Small intestine (tissue), 7 donors: ENCODE data around the gene GALNT5. TPM values are rescaled to one million over a fixed set of nuclear protein-coding genes. Genes with fewer than 3 reads are reported as not detected.

Experiments
- DNase-seq, 2 donors: peaks; one replicate each; pipeline versions ENCODE4 v3.0.0 to v3.0.0-alpha.2; 2013
- FAIRE-seq: peaks from 2 replicates; lab custom pipeline; 2012; peaks lifted over from hg19 to GRCh38; lab: Jason Lieb, UNC
- H3K27ac ChIP-seq, 3 donors: one replicate each; pipeline ENCODE4 v1.5.1; 2013; ENCODE audit warnings: low read length in 2 of 3, mild to moderate bottlenecking in 2 of 3, control low read depth in 1 of 3, inconsistent platforms in 1 of 3, low read depth in 1 of 3, moderate library complexity in 1 of 3
- H3K27me3 ChIP-seq, 3 donors: one replicate each; pipeline ENCODE4 v1.6.1; 2013; ENCODE audit warnings: low read length in 3 of 3, inconsistent platforms in 1 of 3; ENCODE audit not compliant: control insufficient read depth in 3 of 3, insufficient read depth in 3 of 3
- H3K36me3 ChIP-seq, 3 donors: one replicate each; pipeline ENCODE4 v1.6.1; 2013; ENCODE audit warnings: low read length in 3 of 3, inconsistent platforms in 1 of 3, low read depth in 1 of 3, mild to moderate bottlenecking in 1 of 3, moderate library complexity in 1 of 3; ENCODE audit not compliant: control insufficient read depth in 3 of 3, insufficient read depth in 2 of 3
- H3K4me1 ChIP-seq, 3 donors: one replicate each; pipeline ENCODE4 v1.6.1; 2013; ENCODE audit warnings: low read length in 2 of 3, inconsistent platforms in 1 of 3, low read depth in 1 of 3, mild to moderate bottlenecking in 1 of 3, moderate library complexity in 1 of 3; ENCODE audit not compliant: control insufficient read depth in 3 of 3, insufficient read depth in 2 of 3
- H3K4me3 ChIP-seq, 3 donors: one replicate each; pipeline ENCODE4 v1.5.1; 2013; ENCODE audit warnings: low read length in 3 of 3, control low read depth in 1 of 3, inconsistent platforms in 1 of 3, low read depth in 1 of 3, mild to moderate bottlenecking in 1 of 3, moderate library complexity in 1 of 3
- H3K9me3 ChIP-seq, 2 donors: one replicate each; pipeline ENCODE4 v1.6.1; 2013; ENCODE audit warnings: low read depth in 1 of 2, low read length in 1 of 2; ENCODE audit not compliant: control insufficient read depth in 2 of 2, insufficient read depth in 1 of 2
- WGBS, 3 donors: extraction: QIAGEN DNeasy Blood & Tissue Kit; methylation state at CpG; one replicate each; pipeline ENCODE4 v1.1.7; 2013; 5-methylcytosine and 5-hydroxymethylcytosine counted together
- polyA plus RNA-seq, 4 donors: library from polyadenylated mRNA; stranded (reverse) in 3 of 4; unstranded in 1 of 4; fragments of 200-250 nt in 3 of 4; fragments of 120-200 nt in 1 of 4; gene quantifications; one replicate each; pipeline versions ENCODE4 v1.2.1 to v1.2.3, GENCODE V29; 2013
- donor health status: healthy with polysubstance abuse.
- donor health status: control.
- donor health status: control.
- donor health status: Bipolar disorder and iron deficiency.
- donor health status: healthy.

GALNT5 gene
- polyA plus RNA-seq, 4 donors: 0.67 to 29.2 (median 2.3) TPM

DNA sequence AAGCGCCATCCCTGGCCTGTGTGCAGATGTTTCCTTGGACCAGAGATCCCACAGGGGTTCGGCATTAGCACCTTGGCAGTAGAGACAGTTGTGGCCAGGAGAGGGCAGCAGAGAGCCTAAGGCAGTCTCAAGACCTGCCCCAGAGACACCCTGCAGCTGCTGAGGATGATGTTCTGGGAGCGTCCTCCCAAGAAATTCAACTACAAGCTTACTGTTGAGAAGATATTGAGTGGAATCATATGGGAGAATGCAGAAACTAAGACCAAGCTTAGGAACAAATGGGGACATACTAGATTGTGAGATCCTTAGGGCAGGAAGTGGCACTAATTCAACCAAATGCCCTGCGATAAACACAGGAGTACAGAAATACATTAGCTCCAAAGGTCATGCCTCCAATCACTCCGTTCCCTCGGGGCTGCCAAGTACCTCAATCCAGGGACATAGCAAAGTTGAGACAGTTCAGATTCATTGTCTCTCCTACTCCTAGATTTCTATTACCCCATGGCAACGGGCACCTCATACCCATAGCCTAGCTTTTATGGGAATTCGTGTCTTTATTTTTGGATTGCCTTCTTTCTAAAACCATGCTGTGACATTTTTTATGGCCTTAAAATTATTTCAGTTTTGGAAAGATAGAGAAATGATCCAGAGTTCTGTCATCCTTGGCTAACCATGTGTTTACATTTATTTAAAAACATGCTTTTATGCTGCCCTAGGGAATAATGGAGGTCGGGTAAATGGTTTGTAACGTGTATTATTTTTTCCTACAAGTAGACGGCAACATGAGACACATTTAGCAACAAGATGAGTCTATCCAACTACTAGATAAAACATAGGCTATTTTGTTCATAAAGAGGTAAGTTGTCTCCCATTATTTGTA, 70.4 kb downstream of the GALNT5 start:
- peak; percentile 88 to 90 for DNase-seq
- Histone ChIP-seq H3K4me1 (peaks cover 0 to 21% (median 0%) of the 10 kb centered on the region in 3 donors), H3K27ac (no peak overlapping the region), H3K36me3 (no peaks in the 10 kb centered on the region), H3K9me3 (peaks cover 0 to 5% of the 10 kb centered on the region in 2 donors), H3K4me3 (no peak overlapping the region), H3K27me3 (no peaks in the 10 kb centered on the region)
- FAIRE-seq: no peak
- WGBS, 3 donors: 30 to 37% (median 36%) methylated on average over 11 of the region's 11 CpGs

DNA sequence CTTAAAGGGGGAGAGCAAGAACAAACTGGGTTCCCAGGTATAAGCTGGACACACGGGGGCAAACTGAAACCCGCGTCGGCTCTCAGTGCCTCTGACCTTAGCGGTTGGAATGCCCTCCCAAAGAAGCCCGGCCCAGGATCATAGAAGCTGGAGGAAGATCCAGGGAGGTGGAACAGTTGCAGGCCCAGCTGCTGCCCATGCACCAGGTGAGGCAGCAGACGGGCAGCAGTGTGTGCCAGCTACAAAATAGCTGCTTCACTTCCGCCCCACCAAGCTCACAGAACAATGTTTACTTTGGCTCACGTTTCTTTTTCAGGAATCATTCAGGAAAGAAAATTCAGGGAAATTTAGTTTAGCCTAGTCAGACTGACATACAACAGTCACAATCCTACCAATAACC, 72.0 kb downstream of the GALNT5 start:
- Histone ChIP-seq H3K36me3 (no peaks in the 10 kb centered on the region), H3K4me1 (peaks cover 0 to 16% (median 0%) of the 10 kb centered on the region in 3 donors), H3K9me3 (peaks cover 0 to 5% of the 10 kb centered on the region in 2 donors), H3K27me3 (no peaks in the 10 kb centered on the region), H3K4me3 (no peak overlapping the region), H3K27ac (peak overlapping the region in 1 of 3 donors; percentile 39)
- DNase-seq: peak in 1 of 2 donors; percentile 71
- FAIRE-seq: no peak
- 5 to 61% (median 33%) methylated on average over 9 of the region's 9 CpGs for WGBS, 3 donors

DNA sequence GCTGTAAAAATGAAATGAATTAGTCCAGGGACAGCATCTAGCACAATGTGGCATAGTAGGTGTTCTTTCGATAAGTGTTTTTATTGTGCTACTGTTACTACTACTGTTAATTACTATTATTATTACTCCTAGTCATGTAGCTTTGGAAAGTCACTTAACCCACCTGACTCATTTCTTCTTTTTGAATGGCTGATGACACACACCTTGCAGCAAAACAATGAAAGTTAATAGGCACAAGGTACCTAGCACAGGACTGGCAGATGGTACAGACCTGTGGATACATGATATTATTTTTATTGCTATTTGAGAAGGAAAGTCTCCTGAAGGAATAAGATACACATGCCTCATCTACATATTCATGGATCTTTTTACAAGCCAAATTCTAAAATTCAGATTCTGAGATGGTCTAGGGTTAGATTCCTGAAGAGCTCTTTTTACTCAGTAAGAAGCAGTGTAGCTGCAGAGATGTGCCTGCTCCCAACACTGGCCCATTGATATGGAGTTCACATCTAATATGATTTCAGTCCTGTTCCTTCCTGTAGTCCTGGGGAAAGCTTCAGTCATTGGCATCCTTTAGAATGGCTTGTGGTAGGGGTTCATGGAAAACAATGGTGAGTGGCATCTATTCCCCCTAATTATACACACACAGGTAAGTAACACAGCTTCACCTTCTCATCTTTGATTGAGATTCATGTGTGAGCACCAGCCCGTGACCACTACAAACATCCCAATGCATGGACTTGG, 76.0 kb downstream of the GALNT5 start:
- WGBS, 3 donors: 89 to 95% (median 93%) methylated on average over 2 of the region's 2 CpGs
- H3K9me3 ChIP-seq: peaks cover 0 to 5% of the 10 kb centered on the region in 2 donors
- no peak overlapping the region for H3K27ac ChIP-seq
- H3K36me3 ChIP-seq: no peaks in the 10 kb centered on the region
- FAIRE-seq (no peak), DNase-seq (no peak)
- no peaks in the 10 kb centered on the region for H3K27me3 ChIP-seq
- no peaks in the 10 kb centered on the region for H3K4me1 ChIP-seq
- no peak overlapping the region for H3K4me3 ChIP-seq

GRCh38 chr2:157334335-157334734, 76.8 kb downstream of the GALNT5 start:
- Histone ChIP-seq H3K27ac (no peak overlapping the region), H3K4me3 (no peak overlapping the region), H3K9me3 (peaks cover 0 to 5% of the 10 kb centered on the region in 2 donors), H3K36me3 (no peaks in the 10 kb centered on the region), H3K27me3 (no peaks in the 10 kb centered on the region), H3K4me1 (no peaks in the 10 kb centered on the region)
- DNase-seq (no peak), FAIRE-seq (no peak)
- WGBS, 3 donors: 90 to 96% (median 94%) methylated on average over 4 of the region's 4 CpGs

DNA sequence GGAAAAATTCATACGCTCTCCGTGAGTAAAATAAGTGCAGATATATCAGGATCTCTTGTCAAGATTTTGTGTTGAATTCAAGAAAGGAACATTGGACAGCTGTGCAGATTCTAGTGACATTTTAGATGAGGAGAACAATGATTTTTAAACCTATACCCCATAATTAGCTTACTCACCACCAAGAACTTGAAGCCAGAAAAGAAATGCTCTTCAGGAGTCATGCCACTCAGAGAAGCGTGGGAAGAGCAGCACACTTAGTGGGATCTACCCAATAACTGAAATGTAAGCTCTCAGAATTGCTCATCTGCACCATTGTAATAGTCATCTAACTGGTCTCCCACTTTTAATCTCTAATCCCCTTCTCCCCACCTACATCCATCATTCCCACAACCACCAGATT, 77.3 kb downstream of the GALNT5 start:
- Histone ChIP-seq H3K4me1 (no peaks in the 10 kb centered on the region), H3K9me3 (peaks cover 0 to 5% of the 10 kb centered on the region in 2 donors), H3K4me3 (no peak overlapping the region), H3K27ac (no peak overlapping the region), H3K36me3 (no peaks in the 10 kb centered on the region), H3K27me3 (no peaks in the 10 kb centered on the region)
- no peak for DNase-seq
- 90 to 94% (median 94%) methylated on average over 3 of the region's 3 CpGs for WGBS, 3 donors
- no peak for FAIRE-seq

DNA sequence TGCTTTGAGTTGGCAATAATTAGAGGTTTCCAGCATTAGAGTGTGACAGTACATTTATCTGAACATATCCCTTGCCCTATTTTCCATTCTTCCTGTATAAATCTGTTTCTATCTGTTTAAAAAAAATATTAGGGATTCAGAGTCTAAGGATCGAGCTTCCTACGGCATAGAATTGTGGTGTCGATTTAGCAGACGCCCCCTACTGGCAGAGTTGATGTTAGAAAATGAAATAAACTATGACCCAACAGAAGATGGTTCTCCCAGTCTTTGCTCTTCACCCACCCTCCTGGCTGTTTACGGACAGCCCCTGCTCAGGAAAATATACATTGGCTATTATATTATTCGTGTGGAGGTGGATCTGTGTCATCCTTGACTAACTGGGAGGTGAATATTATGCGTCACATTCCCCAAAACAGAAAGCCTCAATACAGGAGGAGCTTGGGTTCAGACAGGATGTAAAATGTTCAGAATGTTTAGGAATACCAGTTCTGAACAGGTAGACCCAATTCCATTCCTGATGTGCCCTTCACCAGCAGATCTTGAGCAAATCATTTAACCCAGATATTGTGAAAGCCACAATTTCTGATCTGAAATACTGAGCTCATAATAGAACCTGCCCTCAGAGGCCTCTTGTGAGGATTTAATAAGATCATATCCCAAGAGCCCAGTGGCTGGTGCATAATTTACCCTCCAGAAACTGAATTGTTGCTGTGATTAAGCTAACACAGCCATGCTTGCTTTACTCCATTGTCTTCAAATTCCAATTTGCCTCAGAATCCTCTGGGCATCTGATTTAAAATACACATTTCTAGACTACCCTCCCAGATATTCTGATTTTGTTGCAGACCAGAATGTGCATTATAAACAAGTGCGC, 78.9 kb downstream of the GALNT5 start:
- no peak overlapping the region for H3K4me3 ChIP-seq
- H3K36me3 ChIP-seq: no peaks in the 10 kb centered on the region
- peak; percentile 66 to 67 for DNase-seq
- no peaks in the 10 kb centered on the region for H3K4me1 ChIP-seq
- no peaks in the 10 kb centered on the region for H3K27me3 ChIP-seq
- no peak for FAIRE-seq
- H3K9me3 ChIP-seq: peaks cover 0 to 5% of the 10 kb centered on the region in 2 donors
- H3K27ac ChIP-seq: no peak overlapping the region
- WGBS, 3 donors: 32 to 39% (median 37%) methylated on average over 8 of the region's 8 CpGs

DNA sequence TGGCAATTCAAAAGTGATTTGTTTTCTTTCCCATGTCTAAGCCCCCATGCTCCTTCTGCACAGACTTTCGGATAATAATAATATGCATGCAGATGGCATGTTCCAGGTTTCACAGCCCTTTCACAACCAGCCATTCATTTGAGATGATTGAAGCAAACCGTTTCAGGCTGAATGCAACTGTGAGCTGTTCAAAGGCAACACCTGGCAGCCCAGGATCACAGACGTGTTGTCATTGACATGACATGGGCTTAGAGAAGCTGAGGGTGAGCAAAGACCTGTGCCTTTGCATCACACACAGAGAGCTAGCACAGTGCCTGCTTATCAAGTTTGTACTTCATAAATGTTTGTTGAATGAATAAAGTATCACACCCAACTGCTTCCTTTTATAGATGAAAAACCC, 80.5 kb downstream of the GALNT5 start:
- no peak overlapping the region for H3K27ac ChIP-seq
- no peaks in the 10 kb centered on the region for H3K4me1 ChIP-seq
- H3K27me3 ChIP-seq: no peaks in the 10 kb centered on the region
- DNase-seq (no peak), FAIRE-seq (no peak)
- H3K9me3 ChIP-seq: peaks cover 0 to 5% of the 10 kb centered on the region in 2 donors
- 64 to 80% (median 68%) methylated on average over 3 of the region's 3 CpGs for WGBS, 3 donors
- H3K4me3 ChIP-seq: no peak overlapping the region
- H3K36me3 ChIP-seq: no peaks in the 10 kb centered on the region
